OCI-LY1 (cell line): Measurements from ENCODE around the gene SSX4B.
"Not testable (repeated sequence)": the region's sequence is repeated elsewhere in the genome, so short reads cannot be mapped to it uniquely, and the experiment has no call there.

Source experiments
- H2AFZ ChIP-seq: fragments of 200-600 bp; sonication (generic), shearing (Covaris generic); 2 replicates; pipeline ENCODE4 v1.6.0; 2014; ENCODE audit warnings: antibody characterized with exemption, mild to moderate bottlenecking, low read length
- H3F3A ChIP-seq: fragments of 200-600 bp; sonication (generic), shearing (Covaris generic); 2 replicates; pipeline ENCODE4 v1.6.0; 2014; ENCODE audit warnings: mild to moderate bottlenecking, antibody characterized with exemption, low read length, moderate library complexity; ENCODE audit not compliant: insufficient read depth
- H3K27ac ChIP-seq: fragments of 200-600 bp; sonication (generic); 2 replicates; pipeline ENCODE4 v1.5.1; 2014; ENCODE audit warnings: low read length, mixed run types, mild to moderate bottlenecking, low read depth; ENCODE audit not compliant: poor library complexity, severe bottlenecking
- H3K27me3 ChIP-seq: fragments of 200-600 bp; sonication (generic); 2 replicates; pipeline ENCODE4 v1.6.0; 2014; ENCODE audit warnings: antibody characterized with exemption, mild to moderate bottlenecking, low read length, moderate library complexity; ENCODE audit not compliant: insufficient read depth
- H3K36me3 ChIP-seq: fragments of 200-600 bp; sonication (generic); 2 replicates; pipeline ENCODE4 v1.6.1; 2014; ENCODE audit warnings: mild to moderate bottlenecking, antibody characterized with exemption, low read length, moderate library complexity, mixed read lengths; ENCODE audit not compliant: insufficient read depth
- H3K4me1 ChIP-seq: fragments of 200-600 bp; sonication (generic); 2 replicates; pipeline ENCODE4 v1.5.1; 2014; ENCODE audit warnings: mild to moderate bottlenecking, low read length, moderate library complexity; ENCODE audit not compliant: insufficient read depth, severe bottlenecking
- H3K4me2 ChIP-seq: fragments of 200-600 bp; sonication (generic), shearing (Covaris generic); 2 replicates; pipeline ENCODE4 v1.6.1; 2014; ENCODE audit warnings: low read length
- H3K4me3 ChIP-seq: fragments of 200-600 bp; sonication (generic); 2 replicates; pipeline ENCODE4 v1.5.1; 2014; ENCODE audit warnings: low read length, low read depth, mild to moderate bottlenecking, mixed read lengths; ENCODE audit not compliant: poor library complexity, severe bottlenecking
- H3K79me2 ChIP-seq: fragments of 200-600 bp; shearing (Covaris generic); 2 replicates; pipeline ENCODE4 v1.6.1; 2016; ENCODE audit warnings: mixed run types, low read length, mixed read lengths; ENCODE audit not compliant: insufficient read depth
- H3K9ac ChIP-seq: fragments of 200-600 bp; sonication (generic), shearing (Covaris generic); 2 replicates; pipeline ENCODE4 v1.6.1; 2014; ENCODE audit warnings: mild to moderate bottlenecking, low read length, mixed read lengths
- H3K9me2 ChIP-seq: fragments of 200-600 bp; sonication (generic), shearing (Covaris generic); 2 replicates; pipeline ENCODE4 v1.6.1; 2014; ENCODE audit warnings: low read depth, mild to moderate bottlenecking, low read length, mixed read lengths
- H3K9me3 ChIP-seq: fragments of 200-600 bp; shearing (Covaris generic); 2 replicates; pipeline ENCODE4 v1.6.1; 2014; ENCODE audit warnings: low read length, mixed read lengths
- H4K20me1 ChIP-seq: fragments of 200-600 bp; sonication (generic), shearing (Covaris generic); 2 replicates; pipeline ENCODE4 v1.6.0; 2016; ENCODE audit warnings: mild to moderate bottlenecking, low read length; ENCODE audit not compliant: insufficient read depth
- EZH2 ChIP-seq: fragments of 200-600 bp; sonication (generic), shearing (Covaris generic); IDR thresholded peaks from 2 replicates; pipeline ENCODE4 v1.8.0; 2017; ENCODE audit warnings: borderline replicate concordance, mixed run types, mild to moderate bottlenecking, antibody characterized with exemption, low read length, moderate library complexity, mixed read lengths
- TF ChIP-seq, protein P1 (sequence below): fragments of 200-600 bp; sonication (generic), shearing (Covaris generic); IDR thresholded peaks from 2 replicates; pipeline ENCODE4 v1.5.1; 2017; ENCODE audit warnings: mild to moderate bottlenecking, antibody characterized with exemption, low read length, moderate library complexity, mixed read lengths

SSX4B gene

DNA sequence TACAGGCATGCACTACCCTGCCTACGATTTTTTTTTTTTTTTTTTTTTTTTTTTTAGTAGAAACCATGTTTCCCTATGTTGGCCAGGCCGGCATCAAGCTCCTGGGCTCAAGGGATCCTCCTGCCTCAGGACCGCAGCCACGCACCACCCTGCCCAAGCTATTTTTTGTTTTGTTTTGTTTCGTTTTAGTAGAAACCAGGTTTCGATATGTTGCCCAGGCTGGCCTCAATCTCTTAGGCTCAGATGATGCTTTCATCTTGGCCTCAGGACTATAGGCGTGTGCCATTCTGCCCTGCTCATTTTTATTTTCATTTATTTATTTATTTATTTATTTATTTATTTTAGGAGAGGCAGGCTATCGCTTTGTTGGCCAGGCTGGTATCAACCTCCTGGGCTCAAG lies 54.1 kb downstream of the SSX4B start:
- Histone ChIP-seq H3K27ac (no peak overlapping the region), H3K4me1 (no peaks in the 10 kb centered on the region), H3K4me3 (no peak overlapping the region), H3K9me2 (no peaks in the 10 kb centered on the region), H3K4me2 (no peak overlapping the region), H3K36me3 (no peaks in the 10 kb centered on the region), H3K79me2 (no peaks in the 10 kb centered on the region), H4K20me1 (no peaks in the 10 kb centered on the region), H3K9me3 (no peaks in the 10 kb centered on the region), H3F3A (no peaks in the 10 kb centered on the region), H2AFZ (no peak overlapping the region), H3K9ac (no peak overlapping the region), H3K27me3 (no peaks in the 10 kb centered on the region)
- TF ChIP-seq, protein P1, sequence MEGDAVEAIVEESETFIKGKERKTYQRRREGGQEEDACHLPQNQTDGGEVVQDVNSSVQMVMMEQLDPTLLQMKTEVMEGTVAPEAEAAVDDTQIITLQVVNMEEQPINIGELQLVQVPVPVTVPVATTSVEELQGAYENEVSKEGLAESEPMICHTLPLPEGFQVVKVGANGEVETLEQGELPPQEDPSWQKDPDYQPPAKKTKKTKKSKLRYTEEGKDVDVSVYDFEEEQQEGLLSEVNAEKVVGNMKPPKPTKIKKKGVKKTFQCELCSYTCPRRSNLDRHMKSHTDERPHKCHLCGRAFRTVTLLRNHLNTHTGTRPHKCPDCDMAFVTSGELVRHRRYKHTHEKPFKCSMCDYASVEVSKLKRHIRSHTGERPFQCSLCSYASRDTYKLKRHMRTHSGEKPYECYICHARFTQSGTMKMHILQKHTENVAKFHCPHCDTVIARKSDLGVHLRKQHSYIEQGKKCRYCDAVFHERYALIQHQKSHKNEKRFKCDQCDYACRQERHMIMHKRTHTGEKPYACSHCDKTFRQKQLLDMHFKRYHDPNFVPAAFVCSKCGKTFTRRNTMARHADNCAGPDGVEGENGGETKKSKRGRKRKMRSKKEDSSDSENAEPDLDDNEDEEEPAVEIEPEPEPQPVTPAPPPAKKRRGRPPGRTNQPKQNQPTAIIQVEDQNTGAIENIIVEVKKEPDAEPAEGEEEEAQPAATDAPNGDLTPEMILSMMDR, result no peak
- TF ChIP-seq EZH2, result no peak

DNA sequence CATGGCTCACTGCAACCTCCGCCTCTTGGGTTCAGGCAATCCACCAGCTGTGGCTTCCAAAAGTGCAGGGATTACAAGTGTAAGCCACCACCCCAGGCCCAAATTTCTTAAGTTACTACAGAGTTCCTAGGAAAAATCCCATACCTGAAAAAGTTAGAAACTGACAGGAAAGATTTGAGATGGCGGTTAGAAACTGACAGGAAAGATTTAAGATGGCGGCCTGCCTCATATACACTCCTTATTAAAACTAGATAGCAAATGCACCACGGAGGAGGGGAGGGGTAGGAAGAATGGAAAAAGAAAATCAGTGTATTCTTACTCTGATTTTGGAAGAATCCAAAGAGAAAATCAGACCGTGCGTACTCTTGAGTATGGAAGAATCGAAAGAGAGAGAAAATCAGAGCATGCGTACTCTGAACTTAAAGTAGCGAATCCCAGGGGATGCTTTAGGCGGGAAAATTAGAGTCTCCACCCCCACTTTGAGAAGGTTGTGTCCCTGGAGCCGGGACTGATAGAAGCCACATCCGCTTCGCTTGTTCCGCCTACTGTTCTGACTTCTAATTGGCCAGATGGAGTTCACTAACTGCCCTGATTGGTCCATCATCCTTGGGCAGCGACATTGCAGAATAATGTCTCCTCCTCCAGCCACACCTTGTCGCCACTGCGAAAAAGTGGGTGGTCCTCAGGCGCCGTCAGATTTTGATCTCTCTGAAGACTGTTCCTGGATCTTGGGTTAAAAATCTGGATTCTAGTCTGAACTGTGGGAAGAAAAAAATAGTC lies 55.3 kb downstream of the SSX4B start, which contains the start of gene SSX3:
TSS of gene SSX3 (minus strand) at position 389 of the 780 bp plus-strand sequence. CDS start 1,454 bp downstream, outside the sequence.
- not testable (repeated sequence) for H3K9me3 ChIP-seq, H3K4me2 ChIP-seq, H3K9me2 ChIP-seq, H3F3A ChIP-seq, H3K4me3 ChIP-seq, H4K20me1 ChIP-seq, H2AFZ ChIP-seq, H3K4me1 ChIP-seq, H3K9ac ChIP-seq, H3K27me3 ChIP-seq, H3K36me3 ChIP-seq, H3K27ac ChIP-seq, H3K79me2 ChIP-seq
